Activated CD4-positive, CD25-positive, alpha-beta regulatory T cell treated with anti-CD3 and anti-CD28 coated beads, Interleukin-2, amount 50 U/mL, for 16 hours (primary cell): ENCODE measurements around the gene KIF9.
"Not testable (repeated sequence)": the region's sequence is repeated elsewhere in the genome, so short reads cannot be mapped to it uniquely, and the experiment has no call there.

Experiments
- DNase-seq: peaks from one replicate; pipeline ENCODE4 v3.0.0-alpha.2; 2020; ENCODE audit warnings: low read depth, low spot score

Gene KIF9

DNA sequence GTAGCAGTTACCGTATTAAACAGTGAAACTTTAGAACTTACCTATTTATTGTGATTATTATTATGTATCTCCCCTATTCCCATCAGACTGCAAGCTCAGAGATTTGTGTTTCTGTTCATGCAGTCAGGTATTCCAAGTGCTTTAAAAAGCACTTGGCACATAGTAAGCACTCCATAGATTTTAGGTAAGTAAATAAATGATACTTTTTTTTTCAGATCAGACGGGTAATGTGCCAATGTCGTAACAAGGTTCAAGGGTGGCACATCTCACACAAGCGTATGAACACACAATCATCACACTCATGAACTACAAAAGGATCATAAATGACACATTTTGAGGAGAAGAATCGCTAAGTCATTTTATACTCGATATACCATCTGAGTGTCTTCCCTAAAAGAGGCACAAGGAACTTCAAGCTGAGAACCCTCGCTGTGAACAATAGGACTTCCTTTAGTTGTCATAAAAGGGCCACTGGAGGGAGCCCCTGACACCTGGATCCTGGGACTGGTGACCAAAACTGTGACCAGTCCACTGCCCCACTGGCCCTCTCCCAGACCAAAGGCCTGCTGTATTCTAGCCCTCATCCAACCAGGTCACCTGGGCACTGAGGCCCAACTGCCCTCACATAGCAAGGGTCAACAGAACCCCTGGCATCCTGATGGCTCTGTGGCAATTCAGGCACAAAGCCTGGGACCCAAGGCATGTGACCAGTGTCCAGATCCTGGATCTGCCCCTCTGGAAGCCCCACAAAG is 32.1 kb downstream of the KIF9 start:
- no peak for DNase-seq

DNA sequence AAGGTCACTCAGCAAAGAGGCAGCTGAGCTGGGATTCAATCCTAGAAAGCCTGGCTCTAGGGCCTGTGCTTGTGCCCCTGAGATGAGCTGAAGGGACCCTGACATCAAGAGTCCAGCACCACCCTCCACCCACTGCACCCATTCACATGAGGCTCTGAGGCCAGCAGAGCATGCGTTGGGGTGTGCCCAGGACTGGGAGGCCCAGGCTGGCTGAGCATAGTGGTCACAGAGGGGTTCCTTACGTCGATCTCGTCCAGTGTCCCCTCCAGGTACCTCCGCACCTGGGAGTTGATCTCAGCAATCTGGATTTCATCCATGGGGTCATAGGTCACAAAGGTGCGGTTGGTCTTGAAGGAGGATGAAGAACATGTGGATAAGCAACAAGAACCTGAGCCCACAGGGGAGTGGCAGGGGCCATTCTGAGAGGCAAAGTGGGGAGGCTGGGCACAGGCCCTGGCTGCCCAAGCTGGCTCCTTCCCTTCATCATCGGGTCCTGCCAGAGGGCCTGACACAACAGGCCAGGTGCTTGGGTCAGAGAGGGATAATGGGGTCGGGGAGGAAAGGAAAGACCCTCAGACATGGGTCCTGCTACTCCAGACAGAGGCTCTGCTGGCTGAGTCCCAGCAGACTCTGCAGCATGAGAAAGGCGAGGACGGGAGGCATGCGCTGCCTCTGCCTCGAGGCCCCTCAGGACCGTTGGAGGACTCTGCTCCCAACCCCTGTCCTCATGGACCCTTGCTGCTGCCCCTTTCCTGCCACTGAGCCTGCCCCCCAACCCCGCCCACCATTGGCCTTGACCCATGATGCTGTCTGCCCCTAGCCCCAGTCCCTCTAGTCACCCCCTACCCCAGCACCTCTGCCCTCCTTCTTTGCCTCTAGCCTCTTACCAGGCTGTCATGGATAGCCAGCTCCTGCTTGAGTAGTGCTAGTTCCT is 35.2 kb downstream of the KIF9 start:
- no peak for DNase-seq

GRCh38 chr3:47245271-47245670 is 37.3 kb downstream of the KIF9 start:
- DNase-seq, result no peak

GRCh38 chr3:47244531-47245100 is 38.0 kb downstream of the KIF9 start:
- no peak for DNase-seq

- DNase-seq, result no peak
Measured at GRCh38 chr3:47243419-47244147, 39.0 kb downstream of the KIF9 start.

DNA sequence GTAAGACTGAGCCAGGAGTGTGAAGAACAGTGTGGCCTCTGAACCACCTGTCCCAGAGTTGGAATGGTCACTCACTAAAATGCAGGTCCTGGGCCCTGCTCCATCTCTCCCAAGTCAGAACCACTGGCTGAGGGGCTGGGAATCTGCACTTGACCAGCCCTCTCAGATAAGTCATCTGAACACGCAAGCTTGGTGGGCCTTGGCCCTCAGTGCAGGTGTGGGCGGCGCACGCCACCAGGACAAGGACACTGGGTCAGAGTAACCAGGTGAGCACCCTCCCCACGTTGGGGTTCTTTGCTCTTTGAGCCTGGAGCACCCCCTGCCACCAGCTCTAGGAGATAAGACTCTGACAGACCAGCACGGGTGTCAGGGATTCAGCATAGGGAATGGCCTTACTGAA is 42.7 kb downstream of the KIF9 start:
- DNase-seq, result no peak

- DNase-seq, result no peak
Measured at GRCh38 chr3:47238017-47238416, 44.6 kb downstream of the KIF9 start.

DNA sequence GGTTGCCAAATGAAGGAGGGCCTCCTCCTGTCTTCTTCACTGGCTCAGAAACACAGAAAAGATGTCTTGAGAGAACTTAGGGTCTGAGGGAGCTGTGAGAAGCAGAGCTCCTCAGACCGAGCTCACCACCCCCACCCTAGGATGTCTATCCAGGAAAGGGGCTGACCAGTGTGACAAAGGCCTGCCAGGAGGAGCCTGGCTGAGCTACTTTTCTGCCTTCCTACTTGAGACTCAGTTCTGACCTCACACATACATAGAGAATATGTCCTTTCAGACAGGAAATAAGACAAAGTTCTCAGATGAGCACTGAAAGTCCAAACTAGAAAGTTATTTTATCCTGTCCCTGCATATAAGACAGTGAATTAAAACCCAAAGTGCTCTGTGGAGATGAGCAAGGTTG is 54.5 kb downstream of the KIF9 start:
- no peak for DNase-seq

- DNase-seq, result no peak
Measured at GRCh38 chr3:47227678-47228077, 54.9 kb downstream of the KIF9 start.

DNA sequence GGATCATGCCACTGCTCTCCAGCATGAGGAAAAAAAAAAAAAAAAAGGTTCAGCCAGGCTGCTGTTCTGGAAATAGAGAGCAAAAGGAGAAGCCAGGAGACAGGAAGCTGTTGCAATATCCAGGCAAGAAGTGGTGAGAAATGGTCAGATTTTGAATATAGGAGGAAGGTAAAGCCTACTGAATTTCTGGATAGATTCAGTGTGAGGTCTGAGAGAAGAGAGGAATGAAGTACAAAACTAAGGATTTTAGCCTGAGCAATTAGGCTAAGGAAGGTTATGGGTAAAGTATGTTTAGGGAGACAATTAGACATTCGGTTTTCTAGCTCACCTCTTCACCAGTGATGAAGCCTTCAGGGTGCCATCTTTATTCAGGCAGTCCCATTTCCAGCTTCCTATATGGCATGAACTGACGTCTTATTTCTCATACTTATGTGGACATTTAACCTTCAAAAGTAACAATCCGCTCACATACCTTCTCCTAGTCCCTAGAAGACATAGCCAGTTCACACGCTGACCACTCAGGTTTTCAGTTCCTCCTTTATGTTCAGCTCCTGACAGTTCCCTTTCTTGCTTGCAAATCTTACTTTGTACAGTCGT is 57.2 kb downstream of the KIF9 start:
- DNase-seq, result no peak

DNA sequence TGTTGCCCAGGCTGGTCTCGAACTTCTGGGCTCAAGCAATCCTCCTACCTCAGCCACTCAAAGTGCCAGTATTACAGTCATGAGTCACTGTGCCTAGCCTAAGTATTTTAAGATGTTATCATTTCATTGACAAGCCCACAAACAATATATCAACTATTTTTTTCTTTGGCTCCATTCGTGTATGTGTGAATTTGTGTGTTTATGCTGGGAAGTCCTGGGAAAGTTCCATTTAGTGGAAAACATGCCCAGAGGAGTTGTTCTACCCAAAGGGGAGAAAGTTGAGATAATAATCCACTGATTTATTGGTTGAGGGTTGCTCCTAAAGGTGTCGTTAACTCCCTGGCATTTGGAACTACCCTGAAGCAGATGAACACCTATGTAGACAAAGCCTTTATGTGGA is 58.8 kb downstream of the KIF9 start:
- DNase-seq, result no peak

GRCh38 chr3:47221798-47222197 is 60.8 kb downstream of the KIF9 start:
- DNase-seq, result no peak

- DNase-seq, result no peak
Measured at GRCh38 chr3:47210863-47211405, 71.7 kb downstream of the KIF9 start.

DNA sequence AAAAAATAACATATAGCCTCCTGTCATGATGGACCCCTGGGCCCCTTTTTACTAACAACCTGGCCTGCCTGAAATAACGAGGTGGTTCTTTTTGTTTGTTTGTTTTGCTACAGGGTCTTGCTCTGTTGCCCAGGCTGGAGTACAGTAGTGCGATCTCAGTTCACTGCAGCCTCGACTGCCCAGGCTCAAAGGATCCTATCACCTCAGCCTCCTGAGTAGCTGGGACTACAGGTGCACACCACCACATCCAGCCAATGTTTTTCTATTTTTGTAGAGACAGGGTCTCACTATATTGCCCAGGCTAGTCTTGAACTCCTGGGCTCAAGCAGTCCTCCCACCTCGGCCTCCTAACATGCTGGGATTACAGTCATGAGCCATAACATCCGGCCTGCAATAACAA is 76.6 kb downstream of the KIF9 start:
- DNase-seq, result not testable (repeated sequence)

GRCh38 chr3:47204875-47205274 is 77.7 kb downstream of the KIF9 start:
- DNase-seq, result no peak

GRCh38 chr3:47202542-47202941 is 80.1 kb downstream of the KIF9 start:
- DNase-seq, result no peak

DNA sequence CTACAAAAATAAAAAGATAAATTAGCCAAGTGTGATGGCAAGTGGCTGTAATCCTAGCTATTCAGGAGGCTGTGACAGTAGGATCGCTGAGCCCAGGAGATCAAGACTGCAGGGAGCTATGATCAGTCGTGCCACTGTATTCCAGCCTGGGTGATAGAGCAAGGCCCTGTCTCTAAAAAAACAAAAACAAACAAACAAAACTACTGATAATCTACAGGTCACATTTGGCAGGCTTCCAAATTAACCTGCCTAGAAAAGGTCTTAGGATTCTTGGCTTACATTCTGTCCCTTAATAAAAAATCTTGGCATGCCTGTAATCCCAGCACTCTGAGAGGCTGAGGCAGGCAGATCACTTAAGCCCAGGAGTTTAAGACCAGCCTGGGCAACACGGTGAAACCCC is 85.3 kb downstream of the KIF9 start:
- no peak for DNase-seq

GRCh38 chr3:47194994-47195393 is 87.6 kb downstream of the KIF9 start:
- no peak for DNase-seq

DNA sequence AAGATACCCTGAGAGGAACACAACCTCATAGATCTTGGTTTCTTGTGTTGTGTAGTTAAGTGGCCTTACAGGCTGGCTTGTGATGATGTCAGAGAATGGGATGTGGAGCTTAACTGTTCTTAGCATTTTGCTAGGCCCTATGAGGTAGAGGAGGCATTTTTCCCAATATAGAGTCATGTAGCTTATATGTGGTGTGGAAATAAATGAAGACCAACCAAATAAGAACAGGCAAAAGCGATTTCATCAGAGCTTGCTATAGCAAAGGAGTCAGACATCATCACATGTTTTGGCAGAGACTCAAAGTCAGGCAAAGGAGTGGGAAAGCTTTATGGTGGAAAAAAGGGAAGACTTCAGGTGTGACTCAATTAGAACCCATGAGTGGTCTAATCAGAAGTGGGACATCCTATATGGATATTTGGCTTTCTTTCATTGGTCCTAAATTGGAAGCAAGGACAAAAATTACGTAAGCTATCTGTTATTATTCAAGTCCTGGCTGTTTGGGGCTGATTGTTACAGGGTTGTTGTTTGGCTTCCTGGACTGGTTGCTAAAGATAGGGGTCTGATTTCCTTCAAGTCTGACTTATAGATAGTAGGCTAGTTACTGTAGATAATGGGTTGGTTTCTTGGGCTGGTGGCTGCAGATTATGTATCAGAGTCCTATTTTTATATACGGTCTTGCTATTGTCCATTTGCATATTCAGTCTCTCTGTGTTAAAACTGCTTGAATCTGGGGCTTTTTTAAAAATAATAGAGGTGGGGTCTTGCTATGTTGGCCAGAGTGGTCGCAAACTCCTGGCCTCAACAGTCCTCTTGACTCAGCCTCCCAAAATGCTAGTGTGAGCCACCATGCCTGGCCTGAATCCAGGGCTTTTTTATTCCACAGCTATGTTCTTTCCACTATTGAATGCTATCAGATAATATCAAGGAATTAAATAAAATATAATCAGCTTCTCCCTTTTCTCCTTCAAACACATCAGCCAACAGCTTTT is 88.4 kb downstream of the KIF9 start:
- DNase-seq, result no peak

GRCh38 chr3:47186285-47186684 is 96.3 kb downstream of the KIF9 start:
- no peak for DNase-seq
